CD14-positive monocyte (primary cell): Measurements from ENCODE around the gene CCRL2. TPM values are rescaled to one million over a fixed set of nuclear protein-coding genes. Genes with fewer than 3 reads are reported as not detected.

ENCODE experiments used
- DNase-seq, 3 donors: peaks; one replicate each; pipeline ENCODE4 v3.0.0-alpha.2; 2011 to 2022
- H2AFZ ChIP-seq: 2 replicates; pipeline ENCODE4 v1.6.0; 2012; ENCODE audit warnings: mild to moderate bottlenecking, low read depth, low read length, inconsistent platforms; ENCODE audit not compliant: insufficient read depth, poor library complexity, severe bottlenecking
- H3K27ac ChIP-seq, 2 donors: 1 replicate in 1 of 2; 2 replicates in 1 of 2; pipeline ENCODE4 v1.5.1; 2012 to 2013; ENCODE audit warnings: low read length in 2 of 2, control low read depth in 1 of 2, inconsistent platforms in 1 of 2, low read depth in 1 of 2, mild to moderate bottlenecking in 1 of 2
- H3K27me3 ChIP-seq, 2 donors: one replicate each; pipeline versions ENCODE4 v1.6.0 to v1.6.1; 2011 to 2013; ENCODE audit warnings: low read length in 2 of 2; ENCODE audit not compliant: control insufficient read depth in 2 of 2, insufficient read depth in 2 of 2
- H3K36me3 ChIP-seq, 2 donors: replicated peaks in 1 of 2; 1 replicate in 1 of 2; 2 replicates in 1 of 2; pipeline versions ENCODE4 v1.5.1 to v1.6.1; 2012 to 2013; ENCODE audit warnings: low read length in 2 of 2, control low read depth in 1 of 2, inconsistent platforms in 1 of 2, mild to moderate bottlenecking in 1 of 2; ENCODE audit not compliant: insufficient read depth in 2 of 2, control insufficient read depth in 1 of 2
- H3K4me1 ChIP-seq, 2 donors: 1 replicate in 1 of 2; 2 replicates in 1 of 2; pipeline versions ENCODE4 v1.5.1 to v1.6.1; 2012 to 2013; ENCODE audit warnings: low read length in 2 of 2, control low read depth in 1 of 2, inconsistent platforms in 1 of 2, mild to moderate bottlenecking in 1 of 2, moderate library complexity in 1 of 2; ENCODE audit not compliant: insufficient read depth in 2 of 2, control insufficient read depth in 1 of 2
- H3K4me2 ChIP-seq: replicated peaks from 2 replicates; pipeline ENCODE3; 2012; ENCODE audit warnings: low read length, moderate library complexity, mild to moderate bottlenecking; ENCODE audit not compliant: poor library complexity, severe bottlenecking; ENCODE audit errors: extremely low read depth
- H3K4me3 ChIP-seq, 3 experiments: fragments of 200-600 bp in 1 of 3; sonication (generic) in 1 of 3; replicated peaks in 1 of 3; 1 replicate in 2 of 3; 2 replicates in 1 of 3; pipeline ENCODE4 v1.5.1; 2011 to 2013; ENCODE audit warnings: low read length in 3 of 3, mild to moderate bottlenecking in 3 of 3, control low read depth in 2 of 3, low read depth in 2 of 3, inconsistent platforms in 1 of 3, moderate library complexity in 1 of 3
- H3K79me2 ChIP-seq: 2 replicates; pipeline ENCODE4 v1.6.0; 2012; ENCODE audit warnings: mild to moderate bottlenecking, control low read depth, inconsistent platforms, low read length, moderate library complexity; ENCODE audit not compliant: insufficient read depth
- H3K9ac ChIP-seq: 2 replicates; pipeline ENCODE4 v1.6.0; 2017; ENCODE audit warnings: low read length, mild to moderate bottlenecking; ENCODE audit not compliant: insufficient read depth, poor library complexity, severe bottlenecking
- H3K9me3 ChIP-seq, 2 donors: replicated peaks in 1 of 2; 1 replicate in 1 of 2; 2 replicates in 1 of 2; pipeline versions ENCODE4 v1.5.1 to v1.6.1; 2012 to 2013; ENCODE audit warnings: low read length in 2 of 2, control low read depth in 1 of 2; ENCODE audit not compliant: control insufficient read depth in 1 of 2, insufficient read depth in 1 of 2
- H4K20me1 ChIP-seq: 2 replicates; pipeline ENCODE4 v1.6.0; 2012; ENCODE audit warnings: mild to moderate bottlenecking, low read length, control low read depth, moderate library complexity; ENCODE audit not compliant: insufficient read depth
- H3K27ac Mint-ChIP-seq, 7 donors: one replicate each; pipeline ENCODE4 v1.8.0; 2020; ENCODE audit warnings: mild to moderate bottlenecking in 7 of 7, mixed read lengths in 7 of 7, moderate library complexity in 6 of 7, inconsistent platforms in 2 of 7
- H3K27me3 Mint-ChIP-seq, 3 donors: one replicate each; pipeline ENCODE4 v1.8.0; 2021 to 2022; ENCODE audit warnings: low read depth in 3 of 3, mild to moderate bottlenecking in 3 of 3, mixed read lengths in 3 of 3, moderate library complexity in 3 of 3, inconsistent platforms in 1 of 3
- H3K36me3 Mint-ChIP-seq, 2 donors: one replicate each; pipeline ENCODE4 v1.8.0; 2020; ENCODE audit warnings: mixed read lengths in 2 of 2, inconsistent platforms in 1 of 2, mild to moderate bottlenecking in 1 of 2
- H3K4me1 Mint-ChIP-seq: one replicate; pipeline ENCODE4 v1.8.0; 2020; ENCODE audit warnings: mild to moderate bottlenecking, mixed read lengths
- H3K4me3 Mint-ChIP-seq, 2 donors: one replicate each; pipeline ENCODE4 v1.8.0; 2020; ENCODE audit warnings: mild to moderate bottlenecking in 2 of 2, mixed read lengths in 2 of 2, moderate library complexity in 1 of 2
- H3K9me3 Mint-ChIP-seq, 7 donors: one replicate each; pipeline ENCODE4 v1.8.0; 2020 to 2022; ENCODE audit warnings: mixed read lengths in 7 of 7, mild to moderate bottlenecking in 6 of 7, moderate library complexity in 6 of 7, inconsistent platforms in 2 of 7
- CTCF ChIP-seq: fragments of 200-600 bp; IDR thresholded peaks from one replicate; pipeline ENCODE4 v1.8.0; 2022; ENCODE audit warnings: antibody characterized with exemption, mild to moderate bottlenecking
- WGBS: methylation state at CpG from one replicate; pipeline ENCODE4 v1.1.5; 2013; ENCODE audit warnings: missing lambda C conversion rate; ENCODE audit not compliant: insufficient coverage; 5-methylcytosine and 5-hydroxymethylcytosine counted together
- intact Hi-C, 2 donors: fragments of 100-400 bp; cut with micrococcal nuclease; formaldehyde crosslinking; loops; one replicate each; pipeline versions ENCODE4 v1.15.0 to v1.15.1; 2023
- polyA plus RNA-seq, 3 donors: library from polyadenylated mRNA; depleted of rRNA in 1 of 3; unstranded in 2 of 3; stranded (reverse) in 1 of 3; fragments of 300-500 nt in 2 of 3; fragments of >200 nt in 1 of 3; fragmentation: Illumina TruSeq in 2 of 3; gene quantifications; 1 replicate in 2 of 3; 2 replicates in 1 of 3; pipeline ENCODE4 v1.2.3, GENCODE V29; 2012 to 2021

CCRL2 gene
- polyA plus RNA-seq, 3 donors = 10.2 to 15.3 (median 11.7) TPM

GRCh38 chr3:46383211-46383950 is 23.7 kb upstream of the CCRL2 start:
- no peak for TF ChIP-seq CTCF
- no peaks in the 10 kb centered on the region for H3K27me3 ChIP-seq
- peak overlapping the region in 1 of 7 donors; percentile 37 for H3K27ac Mint-ChIP-seq
- peak overlapping the region; percentile 46 for H2AFZ ChIP-seq
- WGBS = 20% methylated on average over 1 of the region's 6 CpGs
- H3K9me3 ChIP-seq = peaks cover 0 to 9% of the 10 kb centered on the region in 2 donors
- peaks cover 31 to 35% of the 10 kb centered on the region in 2 donors for H3K4me1 ChIP-seq
- H3K27me3 Mint-ChIP-seq = no peaks in the 10 kb centered on the region
- no peak overlapping the region for H3K27ac ChIP-seq
- no peak for DNase-seq
- no peaks in the 10 kb centered on the region for H4K20me1 ChIP-seq
- no peaks in the 10 kb centered on the region for H3K36me3 Mint-ChIP-seq
- peaks cover 0 to 2% (median 0%) of the 10 kb centered on the region in 7 donors for H3K9me3 Mint-ChIP-seq
- H3K4me1 Mint-ChIP-seq = peaks cover 37% of the 10 kb centered on the region
- no peak overlapping the region for H3K9ac ChIP-seq
- no peak overlapping the region for H3K4me3 ChIP-seq
- H3K4me2 ChIP-seq = no peak overlapping the region
- H3K79me2 ChIP-seq = no peaks in the 10 kb centered on the region
- H3K4me3 Mint-ChIP-seq = no peak overlapping the region
- intact Hi-C loops = loop anchor here in 1 of 2 donors (5.0 kb wide), 1 partner anchor 59 kb away; no protein-coding TSS in a partner anchor
- no peaks in the 10 kb centered on the region for H3K36me3 ChIP-seq

- intact Hi-C loops = loop anchor here in 1 of 2 donors (5.0 kb wide), 1 partner anchor 58 kb away; no protein-coding TSS in a partner anchor
- H3K4me3 ChIP-seq = no peak overlapping the region
- DNase-seq = peak in 2 of 3 donors; percentile 14 to 43
These were observed 23.1 kb upstream of the CCRL2 start for GRCh38 chr3:46383951-46384330.

More at GRCh38 chr3:46383951-46384330, 23.1 kb upstream of the CCRL2 start:
- Histone ChIP-seq H3K27ac (no peak overlapping the region), H2AFZ (no peak overlapping the region), H3K9ac (no peak overlapping the region), H3K27me3 (no peaks in the 10 kb centered on the region), H3K9me3 (peaks cover 0 to 9% of the 10 kb centered on the region in 2 donors), H3K79me2 (no peaks in the 10 kb centered on the region), H3K4me1 (peaks cover 27 to 31% of the 10 kb centered on the region in 2 donors), H3K4me2 (no peak overlapping the region), H4K20me1 (no peaks in the 10 kb centered on the region), H3K36me3 (no peaks in the 10 kb centered on the region)
- 50% methylated on average over 1 of the region's 5 CpGs for WGBS
- H3K36me3 Mint-ChIP-seq = no peaks in the 10 kb centered on the region
- H3K4me1 Mint-ChIP-seq = peaks cover 35% of the 10 kb centered on the region
- peak overlapping the region in 1 of 7 donors; percentile 37 for H3K27ac Mint-ChIP-seq
- H3K9me3 Mint-ChIP-seq = peaks cover 0 to 2% (median 0%) of the 10 kb centered on the region in 7 donors
- TF ChIP-seq CTCF = no peak
- no peak overlapping the region for H3K4me3 Mint-ChIP-seq
- H3K27me3 Mint-ChIP-seq = no peaks in the 10 kb centered on the region
